K562 (cell line): ENCODE measurements around the gene ABHD16A. TPM values are rescaled to one million over a fixed set of nuclear protein-coding genes. Genes with fewer than 3 reads are reported as not detected.

Experiments
- ATF1 ChIP-seq, 2 experiments: fragments of 450-650 bp in 1 of 2; IDR thresholded peaks; 2 replicates each; pipeline ENCODE4 v1.6.1; 2016; ENCODE audit warnings: missing compliant biosample characterization in 1 of 2, missing genetic modification characterization in 1 of 2
- BACH1 ChIP-seq: fragments of 200-800 bp; sonication (Bioruptor generic); IDR thresholded peaks from 2 replicates; pipeline ENCODE4 v1.6.1; 2016; ENCODE audit warnings: missing genetic modification characterization, missing compliant biosample characterization
- BRD4 ChIP-seq: fragments of 200-600 bp; sonication (generic); IDR thresholded peaks from 2 replicates; pipeline ENCODE4 v1.6.1; 2017; ENCODE audit warnings: inconsistent platforms
- CBX8 ChIP-seq: fragments of 200-600 bp; sonication (generic); IDR thresholded peaks from 2 replicates; pipeline ENCODE4 v1.6.1; 2012; ENCODE audit warnings: borderline replicate concordance, mixed run types, low read depth, mild to moderate bottlenecking, moderate library complexity, mixed read lengths, low read length, control low read depth, inconsistent platforms; ENCODE audit not compliant: poor library complexity, severe bottlenecking; ENCODE audit errors: extremely low read depth
- CEBPB ChIP-seq: fragments of 450-650 bp; IDR thresholded peaks from 2 replicates; pipeline ENCODE4 v1.6.1; 2016; ENCODE audit warnings: missing genetic modification characterization, missing compliant biosample characterization
- DLX4 ChIP-seq: fragments of 250-450 bp; sonication (Bioruptor Pico); IDR thresholded peaks from 2 replicates; pipeline ENCODE4 v1.6.1; 2021; ENCODE audit warnings: mild to moderate bottlenecking
- DMBX1 ChIP-seq: fragments of 250-450 bp; sonication (Bioruptor Pico); IDR thresholded peaks from 2 replicates; pipeline ENCODE4 v1.8.0; 2022; ENCODE audit warnings: inconsistent platforms, mild to moderate bottlenecking, moderate library complexity, borderline replicate concordance
- EZH2 ChIP-seq: IDR thresholded peaks from 2 replicates; pipeline ENCODE4 v1.6.1; 2012; ENCODE audit warnings: low read depth, mild to moderate bottlenecking, inconsistent platforms, low read length, borderline replicate concordance
- FOS ChIP-seq: IDR thresholded peaks from 3 replicates; pipeline ENCODE4 v1.6.1; 2011; ENCODE audit not compliant: insufficient read length; ENCODE audit errors: extremely low read depth
- FOXO4 ChIP-seq: fragments of 450-650 bp; formaldehyde crosslinking; IDR thresholded peaks from 2 replicates; pipeline ENCODE4 v1.4.0; 2020; ENCODE audit warnings: mild to moderate bottlenecking, moderate library complexity
- HEY1 ChIP-seq: fragments of 250-450 bp; sonication (Bioruptor Pico); IDR thresholded peaks from 2 replicates; pipeline ENCODE4 v1.5.0; 2020; ENCODE audit warnings: mild to moderate bottlenecking, moderate library complexity, borderline replicate concordance
- KAT7 ChIP-seq: sonication (generic); formaldehyde crosslinking; IDR thresholded peaks from 2 replicates; pipeline ENCODE4 v1.8.0; 2022; ENCODE audit warnings: missing genetic modification reagents, mild to moderate bottlenecking, borderline replicate concordance
- LARP7 ChIP-seq: fragments of 450-650 bp; IDR thresholded peaks from 2 replicates; pipeline ENCODE4 v1.6.1; 2016
- MECOM ChIP-seq: fragments of 250-450 bp; sonication (Bioruptor Pico); IDR thresholded peaks from 2 replicates; pipeline ENCODE4 v1.8.0; 2022; ENCODE audit warnings: inconsistent platforms
- NBN ChIP-seq: fragments of 450-650 bp; IDR thresholded peaks from 2 replicates; pipeline ENCODE4 v1.6.1; 2016; ENCODE audit warnings: low read depth, mild to moderate bottlenecking
- NELFE ChIP-seq: IDR thresholded peaks from 2 replicates; pipeline ENCODE4 v1.6.1; 2011; ENCODE audit warnings: mild to moderate bottlenecking; ENCODE audit not compliant: insufficient read depth, insufficient read length
- RAD21 ChIP-seq, 2 experiments: fragments of 250-450 bp in 1 of 2; fragments of 450-650 bp in 1 of 2; sonication (Bioruptor Pico) in 1 of 2; formaldehyde crosslinking in 1 of 2; IDR thresholded peaks in 1 of 2; conservative IDR thresholded peaks in 1 of 2; 2 replicates each; pipeline versions ENCODE4 v1.4.0 to v1.8.0; 2020 to 2022; ENCODE audit warnings: mild to moderate bottlenecking in 2 of 2, moderate library complexity in 1 of 2
- SAP30 ChIP-seq: fragments of 200-600 bp; sonication (generic); IDR thresholded peaks from 2 replicates; pipeline ENCODE4 v1.6.1; 2012; ENCODE audit warnings: borderline replicate concordance, low read depth, mild to moderate bottlenecking, moderate library complexity, low read length, control low read depth, inconsistent platforms; ENCODE audit not compliant: insufficient read depth, poor library complexity, severe bottlenecking
- SIX5 ChIP-seq, 2 experiments: IDR thresholded peaks; 2 replicates each; pipeline ENCODE4 v1.6.1; 2011; ENCODE audit warnings: low read length in 2 of 2, borderline replicate concordance in 1 of 2, low read depth in 1 of 2, mild to moderate bottlenecking in 1 of 2, moderate library complexity in 1 of 2; ENCODE audit not compliant: insufficient read depth in 1 of 2
- SP1 ChIP-seq: sonication (generic); formaldehyde crosslinking; IDR thresholded peaks from 2 replicates; pipeline ENCODE4 v1.8.1; 2022; ENCODE audit warnings: mild to moderate bottlenecking, missing genetic modification reagents
- ZFP36 ChIP-seq: fragments of 150-350 bp; IDR thresholded peaks from 2 replicates; pipeline ENCODE4 v1.6.1; 2018; ENCODE audit warnings: low read length, low read depth; ENCODE audit not compliant: partially characterized antibody
- ZKSCAN8 ChIP-seq: fragments of 200-800 bp; sonication (Bioruptor generic); IDR thresholded peaks from 2 replicates; pipeline ENCODE4 v1.6.1; 2016; ENCODE audit warnings: missing genetic modification characterization, missing compliant biosample characterization
- ZNF217 ChIP-seq: sonication (generic); formaldehyde crosslinking; IDR thresholded peaks from 2 replicates; pipeline ENCODE4 v1.8.0; 2022; ENCODE audit warnings: mild to moderate bottlenecking, missing genetic modification reagents
- ZNF23 ChIP-seq: fragments of 250-450 bp; sonication (Bioruptor Pico); IDR thresholded peaks from 2 replicates; pipeline ENCODE4 v1.4.0; 2020; ENCODE audit warnings: mild to moderate bottlenecking
- ZNF436 ChIP-seq: fragments of 250-450, 450-650 bp; sonication (Bioruptor Pico); formaldehyde crosslinking; IDR thresholded peaks from 2 replicates; pipeline ENCODE4 v1.7.0; 2020; ENCODE audit warnings: mild to moderate bottlenecking
- ZNF507 ChIP-seq: conservative IDR thresholded peaks from 2 replicates; pipeline ENCODE4 v1.6.1; 2017; ENCODE audit warnings: missing genetic modification characterization, missing compliant biosample characterization
- ZNF57 ChIP-seq: fragments of 450-650 bp; formaldehyde crosslinking; IDR thresholded peaks from 2 replicates; pipeline ENCODE4 v1.4.0; 2020; ENCODE audit warnings: mild to moderate bottlenecking, moderate library complexity
- ZNF717 ChIP-seq: fragments of 250-450 bp; sonication (Bioruptor Pico); IDR thresholded peaks from 2 replicates; pipeline ENCODE4 v1.5.0; 2021
- polyA plus RNA-seq, 8 experiments: library from polyadenylated mRNA; depleted of rRNA in 4 of 8; stranded (reverse) in 5 of 8; unstranded in 3 of 8; fragments of >200 nt; fragmentation: Nextera tagmentation in 2 of 8; fragmentation: Illumina TruSeq in 1 of 8; extraction: Ambion mirVana in 2 of 8; extraction: Trizol in 1 of 8; gene quantifications; 2 replicates each; pipeline versions ENCODE4 v1.2.1 to v1.2.3, GENCODE V29; 2011 to 2014; ENCODE audit warnings: inconsistent platforms in 1 of 8, missing spikeins in 1 of 8
- total RNA-seq, 7 experiments: library from RNA; depleted of rRNA in 6 of 7; stranded (reverse); fragments of >200 nt in 6 of 7; fragmentation: Illumina TruSeq in 2 of 7; extraction: Trizol in 2 of 7; gene quantifications; 2 replicates each; pipeline versions ENCODE4 v1.2.1 to v1.2.3, GENCODE V29; 2011 to 2021; ENCODE audit warnings: low replicate concordance in 1 of 7

The ABHD16A gene
- total and polyA plus RNA-seq, 9 of the 15 experiments (the other 6 are each of a cell fraction or from before 2014, with no cell fraction given): 25.8 to 120 (median 81.6) TPM

GRCh38 chr6:31665501-31666336 is 37.4 kb downstream of the ABHD16A start, which contains the start of gene CSNK2B (continued):
- TF ChIP-seq RAD21 (CRISPR knock-in tag; conservative IDR thresholded peaks at IDR 0.05 in 1 of 2, IDR thresholded peaks at IDR 0.05 in 1 of 2) (no peak), MECOM (CRISPR knock-in tag) (no peak), ZNF717 (no peak), ATF1 (CRISPR knock-in tag; IDR thresholded peaks at IDR 0.05) (no peak), ATF1 (tag; IDR thresholded peaks at IDR 0.05) (peak; percentile 96), ZKSCAN8 (CRISPR knock-in tag) (no peak), CEBPB (tag) (no peak), FOXO4 (CRISPR knock-in tag) (peak; percentile 69; the same call in 1 of the 2 replicates), ZNF507 (tag) (no peak), SP1 (CRISPR knock-in tag) (peak; percentile 89), LARP7 (peak; percentile 83), HEY1 (peak; percentile 88; the same call in 1 of the 2 replicates), SAP30 (peak; percentile 76), DMBX1 (peak; percentile 19), ZNF57 (CRISPR knock-in tag) (peak; percentile 82; the same call in 1 of the 2 replicates), EZH2 (no peak), ZNF23 (no peak), ZFP36 (peak; percentile 22), CBX8 (no peak), SIX5 (IDR thresholded peaks at IDR 0.05; ENCODE audit: borderline replicate concordance in 1 of 2, insufficient read depth in 1 of 2, low read depth in 1 of 2, low read length in 2 of 2) (peak; percentile 95 to 97), ZNF217 (CRISPR knock-in tag) (no peak), NBN (peak; percentile 68), KAT7 (CRISPR knock-in tag) (0 out of 2 replicates have a peak, but pooled peaks have one; percentile 89), DLX4 (CRISPR knock-in tag) (no peak), NELFE (no peak), BRD4 (no peak; the same call in 1 of the 2 replicates), BACH1 (tag) (no peak), ZNF436 (peak; percentile 48), FOS (no peak)
